NB4 (cell line): ENCODE data around the gene SPOP.
"Not testable (repeated sequence)": the region's sequence is repeated elsewhere in the genome, so short reads cannot be mapped to it uniquely, and the experiment has no call there.

ENCODE experiments used
- DNase-seq: peaks from one replicate; pipeline ENCODE4 v3.0.0; 2010; ENCODE audit warnings: low read depth
- H3K4me3 ChIP-seq: one replicate; pipeline ENCODE4 v1.5.1; 2011; ENCODE audit warnings: mild to moderate bottlenecking, low read depth, low read length, moderate library complexity
- CTCF ChIP-seq: IDR thresholded peaks from one replicate; pipeline ENCODE4 v1.5.1; 2012; ENCODE audit warnings: low read depth, low read length
- MYC ChIP-seq: IDR thresholded peaks from 2 replicates; pipeline ENCODE4 v1.6.1; 2011; ENCODE audit warnings: low read depth, low read length
- POLR2A ChIP-seq: IDR thresholded peaks from 2 replicates; pipeline ENCODE4 v1.6.1; 2011; ENCODE audit warnings: mild to moderate bottlenecking; ENCODE audit not compliant: insufficient read length; ENCODE audit errors: extremely low read depth
- TF ChIP-seq, protein P1 (sequence below): IDR thresholded peaks from 2 replicates; pipeline ENCODE4 v1.6.1; 2011; ENCODE audit warnings: low read depth, low read length

SPOP gene

DNA sequence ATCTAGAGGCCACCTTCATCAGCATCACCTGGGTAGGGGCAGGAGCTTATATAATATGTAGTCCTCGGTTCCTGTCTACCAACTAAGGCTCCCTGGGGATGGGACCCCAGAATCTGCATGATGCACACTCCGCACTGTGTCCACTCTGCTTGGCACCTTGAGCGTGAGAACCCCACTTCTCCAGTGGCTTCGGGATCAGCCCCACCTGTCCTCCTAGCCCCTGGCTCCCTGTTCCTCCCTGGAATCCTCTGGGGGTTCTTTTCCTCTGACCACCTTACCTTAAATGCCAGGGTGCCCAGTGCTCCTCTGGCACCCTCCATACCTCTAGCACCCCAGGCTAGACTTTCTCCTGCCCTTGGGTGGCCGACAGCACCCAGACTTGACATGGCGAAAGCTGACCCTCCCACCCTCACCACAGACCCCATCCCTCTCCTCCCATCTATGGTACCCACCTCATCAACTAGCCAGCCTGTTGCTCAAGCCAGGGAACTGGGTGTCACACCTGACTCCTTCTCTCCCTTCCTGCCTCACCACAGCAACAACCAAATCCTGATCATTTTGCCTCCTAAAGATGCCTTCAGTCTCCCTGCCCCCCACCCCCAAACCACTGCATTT, 105.0 kb downstream of the SPOP start:
- TF ChIP-seq, protein P1, sequence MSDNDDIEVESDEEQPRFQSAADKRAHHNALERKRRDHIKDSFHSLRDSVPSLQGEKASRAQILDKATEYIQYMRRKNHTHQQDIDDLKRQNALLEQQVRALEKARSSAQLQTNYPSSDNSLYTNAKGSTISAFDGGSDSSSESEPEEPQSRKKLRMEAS, result no peak
- no peak overlapping the region for H3K4me3 ChIP-seq
- no peak for DNase-seq

GRCh38 chr17:49572226-49572625, 105.7 kb downstream of the SPOP start:
- H3K4me3 ChIP-seq, result no peak overlapping the region
- TF ChIP-seq, protein P1, result no peak
- TF ChIP-seq MYC (no peak), CTCF (no peak), POLR2A (no peak)
- no peak for DNase-seq

GRCh38 chr17:49571764-49572163, 106.1 kb downstream of the SPOP start:
- TF ChIP-seq CTCF, result no peak
- TF ChIP-seq MYC, result no peak
- TF ChIP-seq POLR2A, result no peak
- TF ChIP-seq, protein P1, result no peak
- no peak overlapping the region for H3K4me3 ChIP-seq
- no peak for DNase-seq

DNA sequence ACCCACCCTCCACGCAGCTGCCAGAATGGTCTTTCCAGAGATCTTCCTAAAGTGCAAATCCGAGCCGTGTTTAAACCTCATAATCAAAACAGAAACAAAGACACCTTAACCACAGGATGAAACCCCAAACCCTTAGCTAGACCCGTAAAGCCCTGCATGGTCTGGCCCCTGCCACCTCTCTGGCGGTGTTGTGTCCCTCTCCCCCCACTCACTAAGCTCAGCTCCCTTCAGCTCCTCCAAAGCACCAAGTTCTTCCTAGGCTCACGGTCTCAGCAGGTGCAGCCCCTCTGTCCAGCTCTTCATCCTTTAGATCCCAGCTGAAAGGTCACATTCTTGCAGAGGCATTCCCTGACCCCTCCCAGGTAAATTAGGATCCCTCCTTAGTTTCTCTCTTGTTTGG, 106.6 kb downstream of the SPOP start:
- DNase-seq, result no peak
- no peak overlapping the region for H3K4me3 ChIP-seq
- TF ChIP-seq, protein P1, result no peak
- TF ChIP-seq POLR2A (no peak), MYC (no peak), CTCF (no peak)

DNA sequence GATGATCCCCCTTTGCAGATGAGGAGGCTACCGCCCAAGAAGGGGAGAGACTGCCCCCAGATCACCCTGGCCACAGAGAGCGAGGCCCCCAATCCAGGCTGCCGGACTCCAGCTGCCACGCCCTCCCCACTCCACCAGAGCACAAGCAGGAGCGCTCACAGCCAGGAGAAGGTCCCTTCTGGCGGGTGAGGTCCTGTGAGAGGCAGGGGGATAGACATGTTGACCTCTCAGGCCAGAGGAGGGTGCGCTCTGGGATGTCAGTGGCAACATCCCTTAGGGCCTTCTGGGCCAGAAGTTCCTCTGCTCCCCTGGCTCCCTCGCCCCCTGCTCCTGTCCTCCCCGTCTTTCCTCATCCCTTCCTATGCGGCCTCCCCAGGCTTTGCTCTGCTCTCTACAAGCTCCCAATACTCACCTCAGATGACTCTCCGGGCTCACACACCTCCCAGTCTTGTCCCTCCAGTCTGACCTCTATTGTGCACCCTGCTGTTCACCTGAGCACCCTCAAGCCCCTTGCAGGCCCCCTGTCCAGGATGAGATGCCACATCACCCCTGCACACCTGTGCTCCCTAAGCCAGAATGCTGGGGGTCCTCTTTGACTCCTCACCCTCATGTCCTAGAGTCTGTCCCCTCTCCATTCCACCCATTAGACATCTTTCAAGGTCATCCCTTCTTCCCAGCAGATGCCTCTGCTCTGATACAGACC, 107.2 kb downstream of the SPOP start:
- no peak overlapping the region for H3K4me3 ChIP-seq
- no peak for DNase-seq
- no peak for TF ChIP-seq POLR2A
- TF ChIP-seq, protein P1, result no peak
- TF ChIP-seq MYC, result no peak
- no peak for TF ChIP-seq CTCF

DNA sequence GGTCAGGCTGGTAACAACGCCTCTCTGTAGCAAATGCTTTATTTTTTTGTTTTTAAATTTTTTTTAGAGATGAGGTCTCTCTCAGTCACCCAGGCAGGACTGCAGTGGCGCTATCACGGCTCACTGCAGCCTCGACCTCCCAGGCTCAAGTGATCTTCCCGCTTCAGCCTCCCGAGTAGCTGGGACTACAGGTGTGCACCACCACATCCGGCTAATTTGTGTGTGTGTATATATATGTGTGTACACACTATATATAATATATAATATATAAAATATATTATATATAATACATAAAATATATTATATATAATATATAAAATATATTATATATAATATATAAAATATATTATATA, 109.2 kb downstream of the SPOP start:
- not testable (repeated sequence) for H3K4me3 ChIP-seq, DNase-seq

- TF ChIP-seq MYC (no peak), POLR2A (no peak), CTCF (peak; percentile 85)
- TF ChIP-seq, protein P1, result peak; percentile 52
- DNase-seq, result peak; percentile 83
- no peak overlapping the region for H3K4me3 ChIP-seq
Measured at GRCh38 chr17:49567871-49568694, 109.8 kb downstream of the SPOP start.
